Stomach (tissue), 9 donors: ENCODE results near the gene RRAGD. TPM values are rescaled to one million over a fixed set of nuclear protein-coding genes. Genes with fewer than 3 reads are reported as not detected.

Source experiments
- DNase-seq, 2 donors: peaks; one replicate each; pipeline versions ENCODE4 v3.0.0 to v3.0.0-alpha.2; 2013 to 2019
- H3K27ac ChIP-seq, 5 donors: fragments of 200-600 bp in 4 of 5; sonication (generic) in 4 of 5; one replicate each; pipeline ENCODE4 v1.5.1; 2013 to 2019; ENCODE audit warnings: mild to moderate bottlenecking in 1 of 5, moderate library complexity in 1 of 5
- H3K27me3 ChIP-seq, 3 donors: fragments of 200-600 bp; sonication (generic); one replicate each; pipeline ENCODE4 v1.5.1; 2017 to 2019; ENCODE audit warnings: mixed run types in 1 of 3
- H3K36me3 ChIP-seq, 4 donors: fragments of 200-600 bp; sonication (generic); 1 replicate in 3 of 4; 2 replicates in 1 of 4; pipeline ENCODE4 v1.5.1; 2016 to 2019
- H3K4me1 ChIP-seq, 4 donors: fragments of 200-600 bp; sonication (generic); one replicate each; pipeline ENCODE4 v1.5.1; 2016 to 2019
- H3K4me3 ChIP-seq, 4 donors: fragments of 200-600 bp; sonication (generic) in 3 of 4; one replicate each; pipeline ENCODE4 v1.5.1; 2016 to 2019; ENCODE audit warnings: mild to moderate bottlenecking in 1 of 4
- H3K9me3 ChIP-seq, 4 donors: fragments of 200-600 bp; sonication (generic); one replicate each; pipeline ENCODE4 v1.5.1; 2016 to 2019
- CTCF ChIP-seq, 7 experiments: fragments of 450-650 bp in 4 of 7; fragments of 200-600 bp in 3 of 7; sonication (generic) in 3 of 7; IDR thresholded peaks; one replicate each; pipeline ENCODE4 v1.5.1; 2016 to 2019; ENCODE audit warnings: antibody characterized with exemption in 7 of 7, control low read depth in 2 of 7, mild to moderate bottlenecking in 1 of 7
- EP300 ChIP-seq: sonication (generic); formaldehyde crosslinking; IDR thresholded peaks from one replicate; pipeline ENCODE4 v1.6.1; 2017; ENCODE audit warnings: antibody characterized with exemption
- POLR2A ChIP-seq, 4 donors: fragments of 450-650 bp; IDR thresholded peaks; one replicate each; pipeline ENCODE4 v1.6.1; 2016; ENCODE audit warnings: antibody characterized with exemption in 4 of 4, control low read depth in 2 of 4, mild to moderate bottlenecking in 1 of 4, moderate library complexity in 1 of 4
- POLR2AphosphoS5 ChIP-seq, 3 donors: sonication (generic); formaldehyde crosslinking; IDR thresholded peaks; one replicate each; pipeline ENCODE4 v1.6.1; 2016; ENCODE audit warnings: antibody characterized with exemption in 3 of 3
- WGBS, 5 donors: extraction: QIAGEN DNeasy Blood & Tissue Kit in 3 of 5; methylation state at CpG; one replicate each; pipeline versions ENCODE4 v1.1.5 to v1.1.7; 2013 to 2018; 5-methylcytosine and 5-hydroxymethylcytosine counted together
- intact Hi-C: fragments of 100-400 bp; cut with DNase I; formaldehyde crosslinking; loops from one replicate; pipeline ENCODE4 v1.15.1; 2023; ENCODE audit warnings: low total_unique reads
- polyA plus RNA-seq, 3 donors: library from polyadenylated mRNA; stranded (reverse); fragments of 200-250 nt; gene quantifications; one replicate each; pipeline ENCODE4 v1.2.3, GENCODE V29; 2013
- total RNA-seq, 5 donors: library from RNA; depleted of rRNA; stranded (reverse); fragments of >200 nt; gene quantifications; one replicate each; pipeline versions ENCODE4 v1.1.0 to v1.2.3, GENCODE V29; 2014 to 2016
- donor health status: healthy with polysubstance abuse.
- donor health status: Bipolar disorder and iron deficiency.
- donor health status: healthy.

The RRAGD gene
- total and polyA plus RNA-seq, 8 donors: 1.7 to 45.1 (median 4.4) TPM

- no peak overlapping the region for H3K27ac ChIP-seq
- DNase-seq: no peak
- 89 to 96% (median 94%) methylated on average over 2 of the region's 2 CpGs for WGBS, 5 donors
- no peaks in the 10 kb centered on the region for H3K36me3 ChIP-seq
- no peaks in the 10 kb centered on the region for H3K27me3 ChIP-seq
- no peak overlapping the region for H3K4me3 ChIP-seq
- TF ChIP-seq EP300 (no peak), CTCF (IDR thresholded peaks at IDR 0.05) (no peak), POLR2AphosphoS5 (IDR thresholded peaks at IDR 0.05) (no peak), POLR2A (IDR thresholded peaks at IDR 0.05) (no peak)
- peaks cover 0 to 5% (median 0%) of the 10 kb centered on the region in 4 donors for H3K4me1 ChIP-seq
- no peaks in the 10 kb centered on the region for H3K9me3 ChIP-seq
- intact Hi-C loops: loop anchor here (10.0 kb wide), 1 partner anchor 46 kb away; the partner anchor contains the start of gene GABRR2
These were observed 51.6 kb downstream of the RRAGD start for GRCh38 chr6:89360415-89360999.

GRCh38 chr6:89359561-89359960, 52.5 kb downstream of the RRAGD start:
- 11 to 33% (median 17%) methylated on average over 1 of the region's 1 CpG for WGBS, 5 donors
- H3K27me3 ChIP-seq: no peaks in the 10 kb centered on the region
- H3K4me3 ChIP-seq: no peak overlapping the region
- no peak for DNase-seq
- H3K9me3 ChIP-seq: no peaks in the 10 kb centered on the region
- H3K27ac ChIP-seq: no peak overlapping the region
- H3K36me3 ChIP-seq: no peaks in the 10 kb centered on the region
- intact Hi-C loops: no loop called here
- TF ChIP-seq EP300 (no peak), CTCF (IDR thresholded peaks at IDR 0.05) (no peak), POLR2A (IDR thresholded peaks at IDR 0.05) (no peak), POLR2AphosphoS5 (IDR thresholded peaks at IDR 0.05) (no peak)
- peaks cover 0 to 5% (median 0%) of the 10 kb centered on the region in 4 donors for H3K4me1 ChIP-seq

- H3K9me3 ChIP-seq: no peaks in the 10 kb centered on the region
- peak overlapping the region in 1 of 5 donors; percentile 44 for H3K27ac ChIP-seq
- H3K4me1 ChIP-seq: peaks cover 0 to 15% (median 10%) of the 10 kb centered on the region in 4 donors
- H3K36me3 ChIP-seq: no peaks in the 10 kb centered on the region
- no peak overlapping the region for H3K4me3 ChIP-seq
- intact Hi-C loops: no loop called here
- H3K27me3 ChIP-seq: no peaks in the 10 kb centered on the region
- 47 to 67% (median 51%) methylated on average over 3 of the region's 3 CpGs for WGBS, 5 donors
- peak in 1 of 2 donors; percentile 30 for DNase-seq
- TF ChIP-seq POLR2AphosphoS5 (IDR thresholded peaks at IDR 0.05) (no peak), EP300 (no peak), CTCF (IDR thresholded peaks at IDR 0.05) (no peak), POLR2A (IDR thresholded peaks at IDR 0.05) (no peak)
These were observed 54.7 kb downstream of the RRAGD start for GRCh38 chr6:89357390-89357789.

GRCh38 chr6:89356642-89357170, 55.4 kb downstream of the RRAGD start:
- 35 to 56% (median 41%) methylated on average over 1 of the region's 1 CpG for WGBS, 5 donors
- intact Hi-C loops: no loop called here
- H3K4me3 ChIP-seq: no peak overlapping the region

More at GRCh38 chr6:89356642-89357170, 55.4 kb downstream of the RRAGD start:
- no peaks in the 10 kb centered on the region for H3K9me3 ChIP-seq
- no peaks in the 10 kb centered on the region for H3K36me3 ChIP-seq
- H3K27ac ChIP-seq: peak overlapping the region in 1 of 5 donors; percentile 44
- DNase-seq: no peak
- TF ChIP-seq POLR2AphosphoS5 (IDR thresholded peaks at IDR 0.05): no peak
- no peak for TF ChIP-seq POLR2A (IDR thresholded peaks at IDR 0.05)
- no peak for TF ChIP-seq CTCF (IDR thresholded peaks at IDR 0.05)
- no peak for TF ChIP-seq EP300
- H3K27me3 ChIP-seq: no peaks in the 10 kb centered on the region
- peaks cover 0 to 15% (median 10%) of the 10 kb centered on the region in 4 donors for H3K4me1 ChIP-seq
